ENCODE results near the gene EIPR1. TPM values are rescaled to one million over a fixed set of nuclear protein-coding genes. Genes with fewer than 3 reads are reported as not detected.

The EIPR1 gene
- total RNA-seq, 1 donor from 2014 or later: 27.8 TPM

GRCh38 chr2:3265471-3265870 lies 112.1 kb downstream of the EIPR1 start:
- TF ChIP-seq CTCF (IDR thresholded peaks at IDR 0.05; ENCODE audit: insufficient read depth, low read depth, low read length) (no peak), EZH2 (IDR thresholded peaks at IDR 0.05; ENCODE audit: insufficient read depth, low read length) (no peak)
- H3K4me3 ChIP-seq (ENCODE audit: insufficient read depth, low read depth, low read length): no peak overlapping the region
- peaks cover 48% of the 10 kb centered on the region for H4K20me1 ChIP-seq (ENCODE audit: insufficient read depth, low read length)
- H3K27me3 Mint-ChIP-seq (ENCODE audit: low read depth, unreplicated experiment): no peaks in the 10 kb centered on the region
- peaks cover 14% of the 10 kb centered on the region for H3K36me3 Mint-ChIP-seq (ENCODE audit: low read depth, unreplicated experiment)
- H3K4me1 ChIP-seq (ENCODE audit: insufficient read depth, low read length): no peaks in the 10 kb centered on the region
- peaks cover 3% of the 10 kb centered on the region for H3K4me1 Mint-ChIP-seq (ENCODE audit: low read depth, unreplicated experiment)
- H3K9me3 ChIP-seq (ENCODE audit: insufficient read depth, low read depth, low read length): peaks cover 2% of the 10 kb centered on the region
- H3K4me2 ChIP-seq (ENCODE audit: low read length): no peak overlapping the region
- H3K79me2 ChIP-seq (ENCODE audit: insufficient read depth, low read length): no peaks in the 10 kb centered on the region
- no peaks in the 10 kb centered on the region for H3K36me3 ChIP-seq (ENCODE audit: insufficient read depth, low read length)
- DNase-seq (ENCODE audit: low read depth) (no peak), FAIRE-seq (no peak)
- no peak overlapping the region for H3K27ac ChIP-seq (ENCODE audit: low read depth, low read length)
- no peak overlapping the region for H3K9ac ChIP-seq (ENCODE audit: low read length)
- H3K4me3 Mint-ChIP-seq (ENCODE audit: unreplicated experiment): no peak overlapping the region
- no peak overlapping the region for H3K27ac Mint-ChIP-seq (ENCODE audit: unreplicated experiment)
- H3K27me3 ChIP-seq (ENCODE audit: insufficient read depth, low read length): no peaks in the 10 kb centered on the region
- H2AFZ ChIP-seq (ENCODE audit: low read depth, low read length): no peak overlapping the region
- no peaks in the 10 kb centered on the region for H3K9me3 Mint-ChIP-seq (ENCODE audit: unreplicated experiment)

- Histone ChIP-seq H3K4me3 (ENCODE audit: insufficient read depth, low read depth, low read length) (no peak overlapping the region), H3K36me3 (ENCODE audit: insufficient read depth, low read length) (no peaks in the 10 kb centered on the region), H2AFZ (ENCODE audit: low read depth, low read length) (no peak overlapping the region), H3K27me3 (ENCODE audit: insufficient read depth, low read length) (no peaks in the 10 kb centered on the region), H3K9ac (ENCODE audit: low read length) (no peak overlapping the region), H3K4me2 (ENCODE audit: low read length) (no peak overlapping the region), H3K79me2 (ENCODE audit: insufficient read depth, low read length) (no peaks in the 10 kb centered on the region), H4K20me1 (ENCODE audit: insufficient read depth, low read length) (peaks cover 48% of the 10 kb centered on the region), H3K4me1 (ENCODE audit: insufficient read depth, low read length) (no peaks in the 10 kb centered on the region), H3K9me3 (ENCODE audit: insufficient read depth, low read depth, low read length) (no peaks in the 10 kb centered on the region), H3K27ac (ENCODE audit: low read depth, low read length) (no peak overlapping the region)
- Mint-ChIP-seq H3K9me3 (ENCODE audit: unreplicated experiment) (no peaks in the 10 kb centered on the region), H3K27me3 (ENCODE audit: low read depth, unreplicated experiment) (no peaks in the 10 kb centered on the region), H3K27ac (ENCODE audit: unreplicated experiment) (no peak overlapping the region), H3K36me3 (ENCODE audit: low read depth, unreplicated experiment) (peaks cover 10% of the 10 kb centered on the region), H3K4me1 (ENCODE audit: low read depth, unreplicated experiment) (peaks cover 3% of the 10 kb centered on the region), H3K4me3 (ENCODE audit: unreplicated experiment) (no peak overlapping the region)
- TF ChIP-seq CTCF (IDR thresholded peaks at IDR 0.05; ENCODE audit: insufficient read depth, low read depth, low read length) (no peak), EZH2 (IDR thresholded peaks at IDR 0.05; ENCODE audit: insufficient read depth, low read length) (no peak)
- no peak for DNase-seq (ENCODE audit: low read depth)
- no peak for FAIRE-seq
Measured at GRCh38 chr2:3264010-3264744, 113.4 kb downstream of the EIPR1 start.

GRCh38 chr2:3263487-3263886 lies 114.1 kb downstream of the EIPR1 start:
- Histone ChIP-seq H3K4me1 (ENCODE audit: insufficient read depth, low read length) (no peaks in the 10 kb centered on the region), H2AFZ (ENCODE audit: low read depth, low read length) (no peak overlapping the region), H3K4me2 (ENCODE audit: low read length) (no peak overlapping the region), H4K20me1 (ENCODE audit: insufficient read depth, low read length) (peaks cover 48% of the 10 kb centered on the region), H3K9ac (ENCODE audit: low read length) (no peak overlapping the region), H3K27ac (ENCODE audit: low read depth, low read length) (no peak overlapping the region), H3K9me3 (ENCODE audit: insufficient read depth, low read depth, low read length) (no peaks in the 10 kb centered on the region), H3K27me3 (ENCODE audit: insufficient read depth, low read length) (no peaks in the 10 kb centered on the region), H3K4me3 (ENCODE audit: insufficient read depth, low read depth, low read length) (no peak overlapping the region), H3K36me3 (ENCODE audit: insufficient read depth, low read length) (no peaks in the 10 kb centered on the region), H3K79me2 (ENCODE audit: insufficient read depth, low read length) (no peaks in the 10 kb centered on the region)
- no peak for TF ChIP-seq CTCF (IDR thresholded peaks at IDR 0.05; ENCODE audit: insufficient read depth, low read depth, low read length)
- no peak for TF ChIP-seq EZH2 (IDR thresholded peaks at IDR 0.05; ENCODE audit: insufficient read depth, low read length)
- Mint-ChIP-seq H3K27me3 (ENCODE audit: low read depth, unreplicated experiment) (no peaks in the 10 kb centered on the region), H3K4me3 (ENCODE audit: unreplicated experiment) (no peak overlapping the region), H3K9me3 (ENCODE audit: unreplicated experiment) (no peaks in the 10 kb centered on the region), H3K4me1 (ENCODE audit: low read depth, unreplicated experiment) (peaks cover 3% of the 10 kb centered on the region), H3K27ac (ENCODE audit: unreplicated experiment) (no peak overlapping the region), H3K36me3 (ENCODE audit: low read depth, unreplicated experiment) (peaks cover 10% of the 10 kb centered on the region)
- FAIRE-seq (no peak), DNase-seq (ENCODE audit: low read depth) (no peak)
